NT2/D1 (cell line): ENCODE measurements around the gene PLD5.
"Not testable (repeated sequence)": the region's sequence is repeated elsewhere in the genome, so short reads cannot be mapped to it uniquely, and the experiment has no call there.

ENCODE experiments used
- SUZ12 ChIP-seq: IDR thresholded peaks from 2 replicates; pipeline ENCODE4 v1.6.1; 2011; ENCODE audit not compliant: insufficient read length, insufficient read depth; ENCODE audit errors: extremely low read depth
- YY1 ChIP-seq: IDR thresholded peaks from 2 replicates; pipeline ENCODE4 v1.6.1; 2011; ENCODE audit not compliant: insufficient read length, insufficient read depth

- TF ChIP-seq YY1, SUZ12: not testable (repeated sequence)
Measured at GRCh38 chr1:242264419-242264818, 260.1 kb downstream of the PLD5 start.
